ENCODE measurements around the gene ASIC2. TPM values are rescaled to one million over a fixed set of nuclear protein-coding genes. Genes with fewer than 3 reads are reported as not detected.
A peak's percentile ranks its signal among the peaks of the same experiment; 100 is the strongest.

Gene ASIC2
- total and polyA plus RNA-seq, 2 experiments from 2014 or later = 0.52 to 2.8 TPM

DNA sequence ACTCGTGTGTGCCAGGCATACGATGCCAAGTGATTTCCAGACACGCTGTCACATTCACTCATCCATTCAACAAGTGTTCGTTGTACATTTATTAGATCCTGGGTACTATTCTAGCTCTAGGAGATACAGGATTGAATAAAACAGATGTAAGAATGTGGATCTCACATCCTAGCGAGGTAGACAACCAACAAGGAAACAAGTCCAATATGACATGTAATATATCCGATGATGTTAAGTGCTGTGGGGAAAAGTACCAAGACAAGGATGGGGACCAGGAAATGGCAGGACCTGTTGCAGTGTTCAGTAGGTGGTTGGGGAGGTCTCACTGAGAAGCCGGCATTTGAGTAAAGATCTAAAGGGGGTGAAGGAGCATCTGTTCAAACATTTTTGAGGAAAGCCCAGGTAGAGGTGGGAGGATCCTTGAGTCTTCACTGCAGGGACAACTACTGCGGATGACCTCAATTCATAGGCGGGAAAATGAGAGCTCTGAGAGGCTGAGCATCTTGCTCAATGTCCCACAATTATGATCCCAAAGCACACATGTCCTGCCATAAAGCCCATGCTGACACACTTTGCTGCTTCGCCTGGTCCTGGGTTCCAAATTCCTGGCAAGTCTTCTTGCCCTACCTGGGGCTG lies 129.4 kb downstream of the ASIC2 start (continued):
- TF ChIP-seq, protein P1, sequence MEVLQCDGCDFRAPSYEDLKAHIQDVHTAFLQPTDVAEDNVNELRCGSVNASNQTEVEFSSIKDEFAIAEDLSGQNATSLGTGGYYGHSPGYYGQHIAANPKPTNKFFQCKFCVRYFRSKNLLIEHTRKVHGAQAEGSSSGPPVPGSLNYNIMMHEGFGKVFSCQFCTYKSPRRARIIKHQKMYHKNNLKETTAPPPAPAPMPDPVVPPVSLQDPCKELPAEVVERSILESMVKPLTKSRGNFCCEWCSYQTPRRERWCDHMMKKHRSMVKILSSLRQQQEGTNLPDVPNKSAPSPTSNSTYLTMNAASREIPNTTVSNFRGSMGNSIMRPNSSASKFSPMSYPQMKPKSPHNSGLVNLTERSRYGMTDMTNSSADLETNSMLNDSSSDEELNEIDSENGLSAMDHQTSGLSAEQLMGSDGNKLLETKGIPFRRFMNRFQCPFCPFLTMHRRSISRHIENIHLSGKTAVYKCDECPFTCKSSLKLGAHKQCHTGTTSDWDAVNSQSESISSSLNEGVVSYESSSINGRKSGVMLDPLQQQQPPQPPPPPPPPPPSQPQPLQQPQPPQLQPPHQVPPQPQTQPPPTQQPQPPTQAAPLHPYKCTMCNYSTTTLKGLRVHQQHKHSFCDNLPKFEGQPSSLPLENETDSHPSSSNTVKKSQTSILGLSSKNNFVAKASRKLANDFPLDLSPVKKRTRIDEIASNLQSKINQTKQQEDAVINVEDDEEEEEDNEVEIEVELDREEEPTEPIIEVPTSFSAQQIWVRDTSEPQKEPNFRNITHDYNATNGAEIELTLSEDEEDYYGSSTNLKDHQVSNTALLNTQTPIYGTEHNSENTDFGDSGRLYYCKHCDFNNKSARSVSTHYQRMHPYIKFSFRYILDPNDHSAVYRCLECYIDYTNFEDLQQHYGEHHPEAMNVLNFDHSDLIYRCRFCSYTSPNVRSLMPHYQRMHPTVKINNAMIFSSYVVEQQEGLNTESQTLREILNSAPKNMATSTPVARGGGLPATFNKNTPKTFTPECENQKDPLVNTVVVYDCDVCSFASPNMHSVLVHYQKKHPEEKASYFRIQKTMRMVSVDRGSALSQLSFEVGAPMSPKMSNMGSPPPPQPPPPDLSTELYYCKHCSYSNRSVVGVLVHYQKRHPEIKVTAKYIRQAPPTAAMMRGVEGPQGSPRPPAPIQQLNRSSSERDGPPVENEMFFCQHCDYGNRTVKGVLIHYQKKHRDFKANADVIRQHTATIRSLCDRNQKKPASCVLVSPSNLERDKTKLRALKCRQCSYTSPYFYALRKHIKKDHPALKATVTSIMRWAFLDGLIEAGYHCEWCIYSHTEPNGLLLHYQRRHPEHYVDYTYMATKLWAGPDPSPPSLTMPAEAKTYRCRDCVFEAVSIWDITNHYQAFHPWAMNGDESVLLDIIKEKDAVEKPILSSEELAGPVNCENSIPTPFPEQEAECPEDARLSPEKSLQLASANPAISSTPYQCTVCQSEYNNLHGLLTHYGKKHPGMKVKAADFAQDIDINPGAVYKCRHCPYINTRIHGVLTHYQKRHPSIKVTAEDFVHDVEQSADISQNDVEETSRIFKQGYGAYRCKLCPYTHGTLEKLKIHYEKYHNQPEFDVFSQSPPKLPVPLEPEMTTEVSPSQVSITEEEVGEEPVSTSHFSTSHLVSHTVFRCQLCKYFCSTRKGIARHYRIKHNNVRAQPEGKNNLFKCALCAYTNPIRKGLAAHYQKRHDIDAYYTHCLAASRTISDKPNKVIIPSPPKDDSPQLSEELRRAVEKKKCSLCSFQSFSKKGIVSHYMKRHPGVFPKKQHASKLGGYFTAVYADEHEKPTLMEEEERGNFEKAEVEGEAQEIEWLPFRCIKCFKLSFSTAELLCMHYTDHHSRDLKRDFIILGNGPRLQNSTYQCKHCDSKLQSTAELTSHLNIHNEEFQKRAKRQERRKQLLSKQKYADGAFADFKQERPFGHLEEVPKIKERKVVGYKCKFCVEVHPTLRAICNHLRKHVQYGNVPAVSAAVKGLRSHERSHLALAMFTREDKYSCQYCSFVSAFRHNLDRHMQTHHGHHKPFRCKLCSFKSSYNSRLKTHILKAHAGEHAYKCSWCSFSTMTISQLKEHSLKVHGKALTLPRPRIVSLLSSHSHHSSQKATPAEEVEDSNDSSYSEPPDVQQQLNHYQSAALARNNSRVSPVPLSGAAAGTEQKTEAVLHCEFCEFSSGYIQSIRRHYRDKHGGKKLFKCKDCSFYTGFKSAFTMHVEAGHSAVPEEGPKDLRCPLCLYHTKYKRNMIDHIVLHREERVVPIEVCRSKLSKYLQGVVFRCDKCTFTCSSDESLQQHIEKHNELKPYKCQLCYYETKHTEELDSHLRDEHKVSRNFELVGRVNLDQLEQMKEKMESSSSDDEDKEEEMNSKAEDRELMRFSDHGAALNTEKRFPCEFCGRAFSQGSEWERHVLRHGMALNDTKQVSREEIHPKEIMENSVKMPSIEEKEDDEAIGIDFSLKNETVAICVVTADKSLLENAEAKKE (CRISPR knock-in tag; IDR thresholded peaks at IDR 0.05) = no peak
- no peak for TF ChIP-seq POLR2AphosphoS5 (IDR thresholded peaks at IDR 0.05; ENCODE audit: low read depth)

DNA sequence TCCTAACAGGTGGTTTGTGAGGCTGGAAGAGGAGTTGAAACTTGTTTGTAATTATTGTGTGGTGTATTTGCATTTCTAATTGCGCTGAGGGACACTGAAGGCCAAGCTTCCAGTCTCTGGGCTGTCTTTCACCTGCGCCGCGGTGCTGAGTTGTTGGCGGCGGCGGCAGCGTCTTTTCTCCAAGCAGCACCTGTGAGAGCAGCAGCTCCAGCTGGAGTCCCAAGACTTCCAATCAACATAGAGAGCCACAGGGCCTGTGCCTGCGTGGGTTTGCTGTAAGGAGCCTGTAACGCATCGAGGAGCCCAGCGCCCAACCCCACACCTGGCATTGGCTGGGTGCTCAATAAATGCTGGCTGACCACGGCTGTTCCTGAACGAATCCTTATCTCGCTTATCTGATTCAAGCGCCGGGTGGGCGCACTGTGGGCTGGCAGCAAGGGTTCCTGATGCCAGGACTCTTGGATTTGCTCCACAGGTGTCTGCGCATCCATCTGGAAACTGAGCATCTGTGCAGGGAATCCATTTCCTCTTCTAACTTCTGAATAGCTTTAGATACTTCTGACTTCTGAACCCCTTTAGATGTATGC lies 138.1 kb downstream of the ASIC2 start:
- Histone ChIP-seq H3K27ac (ENCODE audit: low read depth) (no peak overlapping the region), H3K79me2 (replicated peaks; ENCODE audit: insufficient read depth) (no peaks in the 10 kb centered on the region), H3K27me3 (ENCODE audit: insufficient read depth) (no peaks in the 10 kb centered on the region), H3K4me2 (no peak overlapping the region; the same call in 1 of the 2 replicates), H2AFZ (peak overlapping the region; percentile 59; the same call in 1 of the 2 replicates), H3F3A (replicated peaks; ENCODE audit: low read depth) (no peaks in the 10 kb centered on the region), H3K36me3 (ENCODE audit: insufficient read depth) (no peaks in the 10 kb centered on the region), H3K4me3 (no peak overlapping the region), H3K4me1 (ENCODE audit: insufficient read depth) (peaks cover 22% of the 10 kb centered on the region), H3K9me2 (ENCODE audit: insufficient read depth) (peaks cover 5% of the 10 kb centered on the region; the same call in 1 of the 2 replicates), H4K20me1 (replicated peaks; ENCODE audit: insufficient read depth) (no peaks in the 10 kb centered on the region)
- DNase-seq (ENCODE audit: low spot score) (peak; percentile 42), ATAC-seq (peak; percentile 74)
- Mint-ChIP-seq H3K4me3 (no peak overlapping the region), H3K4me1 (peaks cover 24% of the 10 kb centered on the region), H3K9me3 (no peaks in the 10 kb centered on the region), H3K36me3 (ENCODE audit: low read depth) (no peaks in the 10 kb centered on the region), H3K27ac (no peak overlapping the region), H3K27me3 (ENCODE audit: insufficient read depth, low read depth, poor library complexity) (peaks cover 10% of the 10 kb centered on the region)
- TF ChIP-seq CREB1 (CRISPR knock-in tag; IDR thresholded peaks at IDR 0.05; ENCODE audit: low read depth) = no peak
- no peak for TF ChIP-seq NANOG (IDR thresholded peaks at IDR 0.05; ENCODE audit: borderline replicate concordance)
- TF ChIP-seq JUNB (IDR thresholded peaks at IDR 0.05; ENCODE audit: unreplicated experiment) = no peak
- TF ChIP-seq, protein P2, sequence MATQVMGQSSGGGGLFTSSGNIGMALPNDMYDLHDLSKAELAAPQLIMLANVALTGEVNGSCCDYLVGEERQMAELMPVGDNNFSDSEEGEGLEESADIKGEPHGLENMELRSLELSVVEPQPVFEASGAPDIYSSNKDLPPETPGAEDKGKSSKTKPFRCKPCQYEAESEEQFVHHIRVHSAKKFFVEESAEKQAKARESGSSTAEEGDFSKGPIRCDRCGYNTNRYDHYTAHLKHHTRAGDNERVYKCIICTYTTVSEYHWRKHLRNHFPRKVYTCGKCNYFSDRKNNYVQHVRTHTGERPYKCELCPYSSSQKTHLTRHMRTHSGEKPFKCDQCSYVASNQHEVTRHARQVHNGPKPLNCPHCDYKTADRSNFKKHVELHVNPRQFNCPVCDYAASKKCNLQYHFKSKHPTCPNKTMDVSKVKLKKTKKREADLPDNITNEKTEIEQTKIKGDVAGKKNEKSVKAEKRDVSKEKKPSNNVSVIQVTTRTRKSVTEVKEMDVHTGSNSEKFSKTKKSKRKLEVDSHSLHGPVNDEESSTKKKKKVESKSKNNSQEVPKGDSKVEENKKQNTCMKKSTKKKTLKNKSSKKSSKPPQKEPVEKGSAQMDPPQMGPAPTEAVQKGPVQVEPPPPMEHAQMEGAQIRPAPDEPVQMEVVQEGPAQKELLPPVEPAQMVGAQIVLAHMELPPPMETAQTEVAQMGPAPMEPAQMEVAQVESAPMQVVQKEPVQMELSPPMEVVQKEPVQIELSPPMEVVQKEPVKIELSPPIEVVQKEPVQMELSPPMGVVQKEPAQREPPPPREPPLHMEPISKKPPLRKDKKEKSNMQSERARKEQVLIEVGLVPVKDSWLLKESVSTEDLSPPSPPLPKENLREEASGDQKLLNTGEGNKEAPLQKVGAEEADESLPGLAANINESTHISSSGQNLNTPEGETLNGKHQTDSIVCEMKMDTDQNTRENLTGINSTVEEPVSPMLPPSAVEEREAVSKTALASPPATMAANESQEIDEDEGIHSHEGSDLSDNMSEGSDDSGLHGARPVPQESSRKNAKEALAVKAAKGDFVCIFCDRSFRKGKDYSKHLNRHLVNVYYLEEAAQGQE (IDR thresholded peaks at IDR 0.05; ENCODE audit: unreplicated experiment) = no peak
- TF ChIP-seq EZH2phosphoT487 (IDR thresholded peaks at IDR 0.05; ENCODE audit: unreplicated experiment) = no peak
- TF ChIP-seq EZH2 (IDR thresholded peaks at IDR 0.05; ENCODE audit: low read depth, unreplicated experiment) = no peak
